Right lobe of liver (tissue), 4 donors: ENCODE results near the gene DNM3.

Experiments
- POLR2A ChIP-seq: fragments of 450-650 bp; IDR thresholded peaks from one replicate; pipeline ENCODE4 v1.6.1; 2017; ENCODE audit warnings: antibody characterized with exemption, mild to moderate bottlenecking
- TF ChIP-seq, protein P1 (sequence below), 4 donors: fragments of 200-600 bp in 3 of 4; fragments of 450-650 bp in 1 of 4; IDR thresholded peaks; one replicate each; pipeline versions ENCODE4 v1.5.1 to v1.8.0; 2016 to 2022; ENCODE audit warnings: antibody characterized with exemption in 4 of 4, mild to moderate bottlenecking in 2 of 4
- donor health status: DM: no; HTN: no; CAD: no.
- donor health status: DM: no; HTN: no; CAD: no.
- donor health status: DM: no; HTN: yes; CAD: no.

DNA sequence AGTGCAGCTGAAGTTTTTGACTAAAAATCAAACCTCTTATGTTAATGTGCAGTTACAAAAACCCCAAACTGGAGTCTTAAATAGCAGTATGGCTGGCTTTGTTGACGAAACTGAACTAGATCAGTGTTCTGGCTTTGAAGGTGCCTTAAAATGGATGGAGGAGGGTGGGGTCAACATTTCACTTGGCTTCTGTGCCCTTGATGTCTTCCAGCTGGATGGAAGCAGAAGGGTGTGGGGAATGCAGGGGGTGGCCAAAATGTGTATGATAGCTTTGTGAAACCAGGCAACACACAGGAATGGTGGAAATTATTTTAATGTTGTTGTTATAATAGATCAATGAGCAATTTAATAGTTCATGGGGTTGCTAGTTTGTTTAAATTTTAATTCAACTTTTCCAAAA is 482.4 kb downstream of the DNM3 start:
- TF ChIP-seq, protein P1, sequence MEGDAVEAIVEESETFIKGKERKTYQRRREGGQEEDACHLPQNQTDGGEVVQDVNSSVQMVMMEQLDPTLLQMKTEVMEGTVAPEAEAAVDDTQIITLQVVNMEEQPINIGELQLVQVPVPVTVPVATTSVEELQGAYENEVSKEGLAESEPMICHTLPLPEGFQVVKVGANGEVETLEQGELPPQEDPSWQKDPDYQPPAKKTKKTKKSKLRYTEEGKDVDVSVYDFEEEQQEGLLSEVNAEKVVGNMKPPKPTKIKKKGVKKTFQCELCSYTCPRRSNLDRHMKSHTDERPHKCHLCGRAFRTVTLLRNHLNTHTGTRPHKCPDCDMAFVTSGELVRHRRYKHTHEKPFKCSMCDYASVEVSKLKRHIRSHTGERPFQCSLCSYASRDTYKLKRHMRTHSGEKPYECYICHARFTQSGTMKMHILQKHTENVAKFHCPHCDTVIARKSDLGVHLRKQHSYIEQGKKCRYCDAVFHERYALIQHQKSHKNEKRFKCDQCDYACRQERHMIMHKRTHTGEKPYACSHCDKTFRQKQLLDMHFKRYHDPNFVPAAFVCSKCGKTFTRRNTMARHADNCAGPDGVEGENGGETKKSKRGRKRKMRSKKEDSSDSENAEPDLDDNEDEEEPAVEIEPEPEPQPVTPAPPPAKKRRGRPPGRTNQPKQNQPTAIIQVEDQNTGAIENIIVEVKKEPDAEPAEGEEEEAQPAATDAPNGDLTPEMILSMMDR (IDR thresholded peaks at IDR 0.05): no peak
- no peak for TF ChIP-seq POLR2A
